MM.1S (cell line): ENCODE measurements around the gene ABHD16A.

ENCODE experiments used
- CTCF ChIP-seq: fragments of 300-600 bp; sonication (generic); IDR thresholded peaks from 2 replicates; pipeline ENCODE4 v1.5.1; 2016; ENCODE audit warnings: antibody characterized with exemption, low read length, mixed read lengths
- EZH2phosphoT487 ChIP-seq: fragments of 300-600 bp; sonication (generic); IDR thresholded peaks from 2 replicates; pipeline ENCODE4 v1.6.1; 2018; ENCODE audit warnings: antibody characterized with exemption, low read length

GRCh38 chr6:31659649-31660380, 43.3 kb downstream of the ABHD16A start:
- no peak for TF ChIP-seq EZH2phosphoT487
- no peak for TF ChIP-seq CTCF
